Body of pancreas (tissue), 4 donors: ENCODE results near the gene TBC1D16.

Experiments used
- CTCF ChIP-seq, 7 experiments: fragments of 450-650 bp in 4 of 7; fragments of 200-600 bp in 3 of 7; sonication (generic) in 3 of 7; IDR thresholded peaks; one replicate each; pipeline ENCODE4 v1.5.1; 2016 to 2019; ENCODE audit warnings: antibody characterized with exemption in 7 of 7
- POLR2A ChIP-seq, 3 donors: fragments of 450-650 bp; IDR thresholded peaks; one replicate each; pipeline ENCODE4 v1.6.1; 2016; ENCODE audit warnings: antibody characterized with exemption in 3 of 3, mild to moderate bottlenecking in 2 of 3

DNA sequence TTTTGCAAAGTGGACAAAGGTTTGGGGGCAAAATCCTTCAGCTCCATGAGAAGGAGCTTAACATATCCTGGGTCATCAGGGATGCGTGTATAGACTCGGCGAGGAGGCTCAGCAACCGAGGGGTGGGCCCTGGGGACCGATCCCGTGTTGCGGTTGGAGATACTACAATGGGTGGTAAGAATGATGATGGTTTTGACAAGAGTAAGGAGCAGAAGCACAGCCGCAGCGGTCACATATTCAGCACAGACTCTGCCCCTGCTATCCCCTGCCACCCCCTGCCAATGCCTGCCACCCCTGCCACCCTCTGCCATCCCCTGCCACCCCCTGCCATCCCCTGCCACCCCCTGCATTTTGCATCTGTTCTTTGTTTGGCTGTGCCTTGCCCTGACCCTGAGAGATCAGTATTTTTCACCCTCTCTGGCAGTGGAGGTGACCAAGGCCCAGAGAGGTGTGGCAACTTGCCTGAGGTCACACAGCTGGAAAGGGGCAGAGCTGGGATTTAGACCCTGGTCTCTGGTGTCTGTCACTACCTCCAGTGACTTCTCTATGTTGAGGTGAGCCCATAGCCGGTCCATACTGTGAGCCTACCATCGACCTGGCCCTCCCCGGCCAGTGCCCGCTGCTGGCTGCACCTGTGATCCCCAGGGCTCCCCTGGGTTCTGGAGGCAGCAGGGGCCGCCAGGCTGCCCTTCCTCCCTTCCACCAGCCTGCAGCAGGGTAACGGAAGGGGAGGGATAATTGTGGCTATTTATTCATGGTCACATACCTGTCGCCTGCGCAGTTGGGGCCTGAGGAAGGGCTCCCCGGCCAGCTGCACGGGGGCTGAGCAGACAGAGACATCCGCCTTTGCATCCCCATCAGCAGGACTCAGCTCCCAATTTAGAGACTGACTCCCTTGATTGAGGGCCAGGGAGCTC lies 121.5 kb downstream of the TBC1D16 start:
- no peak for TF ChIP-seq CTCF (IDR thresholded peaks at IDR 0.05)
- TF ChIP-seq POLR2A (IDR thresholded peaks at IDR 0.05): no peak
